Aorta (tissue), 5 donors: ENCODE measurements around the gene CUL9. TPM values are rescaled to one million over a fixed set of nuclear protein-coding genes. Genes with fewer than 3 reads are reported as not detected.
A peak's percentile ranks its signal among the peaks of the same experiment; 100 is the strongest.

ENCODE experiments used
- ATAC-seq: fragments of 200-7000 bp; cut with Tn5 transposase; one replicate; pipeline ENCODE4 v1.9.1; 2022; ENCODE audit warnings: moderate library complexity; ENCODE audit not compliant: low FRiP score
- DNase-seq, 2 donors: peaks; one replicate each; pipeline ENCODE4 v3.0.0-alpha.2; 2020
- H3K27ac ChIP-seq, 2 donors: one replicate each; pipeline ENCODE4 v1.5.1; 2013; ENCODE audit warnings: low read length in 2 of 2, mild to moderate bottlenecking in 2 of 2, moderate library complexity in 2 of 2, control low read depth in 1 of 2, inconsistent platforms in 1 of 2, low read depth in 1 of 2
- H3K27me3 ChIP-seq, 2 donors: one replicate each; pipeline ENCODE4 v1.6.1; 2013; ENCODE audit warnings: control low read depth in 1 of 2, low read length in 1 of 2, mild to moderate bottlenecking in 1 of 2, moderate library complexity in 1 of 2; ENCODE audit not compliant: insufficient read depth in 2 of 2, control insufficient read depth in 1 of 2
- H3K36me3 ChIP-seq, 2 donors: one replicate each; pipeline ENCODE4 v1.6.1; 2013; ENCODE audit warnings: control low read depth in 1 of 2, low read length in 1 of 2, mild to moderate bottlenecking in 1 of 2; ENCODE audit not compliant: insufficient read depth in 2 of 2, control insufficient read depth in 1 of 2
- H3K4me1 ChIP-seq, 2 donors: one replicate each; pipeline ENCODE4 v1.6.1; 2013; ENCODE audit warnings: low read length in 2 of 2, control low read depth in 1 of 2, mild to moderate bottlenecking in 1 of 2, moderate library complexity in 1 of 2; ENCODE audit not compliant: insufficient read depth in 2 of 2, control insufficient read depth in 1 of 2
- H3K4me3 ChIP-seq, 2 donors: one replicate each; pipeline ENCODE4 v1.5.1; 2013; ENCODE audit warnings: low read length in 2 of 2, control low read depth in 1 of 2, mild to moderate bottlenecking in 1 of 2
- H3K9me3 ChIP-seq: one replicate; pipeline ENCODE4 v1.6.1; 2013; ENCODE audit warnings: mild to moderate bottlenecking, low read length; ENCODE audit not compliant: control insufficient read depth
- WGBS, 2 donors: extraction: QIAGEN DNeasy Blood & Tissue Kit; methylation state at CpG; one replicate each; pipeline ENCODE4 v1.1.7; 2013; 5-methylcytosine and 5-hydroxymethylcytosine counted together
- intact Hi-C, 2 donors: fragments of 100-400 bp; cut with DNase I; formaldehyde crosslinking; loops; one replicate each; pipeline versions ENCODE4 v1.14.2 to v1.15.0; 2022
- polyA plus RNA-seq, 2 donors: library from polyadenylated mRNA; stranded (reverse); fragments of 200-250 nt; gene quantifications; one replicate each; pipeline ENCODE4 v1.2.3, GENCODE V29; 2013
- total RNA-seq, 2 donors: library from RNA; stranded (reverse); fragmentation: NEBNext Ultra II Directional; extraction: Animal tissue kit (Norgen Biotek cat#: 25700); gene quantifications; one replicate each; pipeline ENCODE4 v1.2.1, GENCODE V29; 2021
- donor health status: healthy with polysubstance abuse.
- donor health status: Bipolar disorder and iron deficiency.
- donor health status: DM: no; HTN: no; CAD: no.
- donor health status: DM: no; HTN: no; CAD: no.
- donor health status: DM: yes; HTN: yes; CAD: no.

Gene CUL9
- total and polyA plus RNA-seq, 4 donors, result 8.1 to 106 (median 43.6) TPM

- Histone ChIP-seq H3K27me3 (no peaks in the 10 kb centered on the region), H3K27ac (no peak overlapping the region), H3K36me3 (no peaks in the 10 kb centered on the region), H3K4me3 (no peak overlapping the region), H3K4me1 (no peaks in the 10 kb centered on the region), H3K9me3 (no peaks in the 10 kb centered on the region)
- DNase-seq (peak in 1 of 2 donors; percentile 41), ATAC-seq (no peak)
- WGBS, 2 donors, result 94 to 95% methylated on average over 11 of the region's 11 CpGs
- intact Hi-C loops, result no loop called here
Observed at GRCh38 chr6:43226192-43226851, 44.3 kb downstream of the CUL9 start.

- H3K4me1 ChIP-seq, result no peaks in the 10 kb centered on the region
- no peaks in the 10 kb centered on the region for H3K9me3 ChIP-seq
- ATAC-seq (peak; percentile 94), DNase-seq (peak; percentile 79 to 93)
- peak within 1 kb of the TSS; percentile 32 to 50 for H3K4me3 ChIP-seq
- WGBS, 2 donors, result 3% methylated on average over 74 to 82 of the region's 82 CpGs
- no peaks in the 10 kb centered on the region for H3K36me3 ChIP-seq
- H3K27ac ChIP-seq, result no peak within 1 kb of the TSS
- intact Hi-C loops, result no loop called here
- no peaks in the 10 kb centered on the region for H3K27me3 ChIP-seq
Observed at GRCh38 chr6:43228951-43229802, 47.2 kb downstream of the CUL9 start, which contains the start of gene DNPH1. Gene DNPH1 (minus strand): TSS chr6:43229481. CDS start chr6:43229456, 25 bp downstream.

- no peak overlapping the region for H3K27ac ChIP-seq
- DNase-seq (no peak), ATAC-seq (no peak)
- H3K36me3 ChIP-seq, result no peaks in the 10 kb centered on the region
- no peaks in the 10 kb centered on the region for H3K27me3 ChIP-seq
- WGBS, 2 donors, result 76 to 78% methylated on average over 17 of the region's 17 CpGs
- H3K4me3 ChIP-seq, result no peak overlapping the region
- intact Hi-C loops, result loop anchor here in 1 of 2 donors (10.0 kb wide), 1 partner anchor 275 kb away; no protein-coding TSS in a partner anchor
- no peaks in the 10 kb centered on the region for H3K4me1 ChIP-seq
- H3K9me3 ChIP-seq, result no peaks in the 10 kb centered on the region
Observed at GRCh38 chr6:43229803-43230620, 48.0 kb downstream of the CUL9 start.

GRCh38 chr6:43231053-43231452 is 49.1 kb downstream of the CUL9 start:
- Histone ChIP-seq H3K27ac (no peak overlapping the region), H3K4me1 (no peaks in the 10 kb centered on the region), H3K4me3 (no peak overlapping the region), H3K27me3 (no peaks in the 10 kb centered on the region), H3K9me3 (no peaks in the 10 kb centered on the region), H3K36me3 (no peaks in the 10 kb centered on the region)
- intact Hi-C loops, result loop anchor here in 1 of 2 donors (10.0 kb wide), 1 partner anchor 274 kb away; no protein-coding TSS in a partner anchor
- DNase-seq, result peak in 1 of 2 donors; percentile 0
- no peak for ATAC-seq
- 84 to 87% methylated on average over 4 of the region's 4 CpGs for WGBS, 2 donors

GRCh38 chr6:43231735-43232450 is 49.9 kb downstream of the CUL9 start:
- Histone ChIP-seq H3K27ac (no peak overlapping the region), H3K36me3 (no peaks in the 10 kb centered on the region), H3K9me3 (no peaks in the 10 kb centered on the region), H3K4me3 (no peak overlapping the region), H3K27me3 (no peaks in the 10 kb centered on the region), H3K4me1 (no peaks in the 10 kb centered on the region)
- intact Hi-C loops, result loop anchor here in 1 of 2 donors (10.0 kb wide), 1 partner anchor 273 kb away; no protein-coding TSS in a partner anchor
- DNase-seq, result peak in 1 of 2 donors; percentile 5
- WGBS, 2 donors, result 68 to 75% methylated on average over 3 of the region's 3 CpGs
- no peak for ATAC-seq

GRCh38 chr6:43235841-43236240 is 53.8 kb downstream of the CUL9 start:
- intact Hi-C loops, result loop anchor here in 1 of 2 donors (10.0 kb wide), 1 partner anchor 269 kb away; no protein-coding TSS in a partner anchor
- H3K9me3 ChIP-seq, result no peaks in the 10 kb centered on the region
- no peak overlapping the region for H3K4me3 ChIP-seq
- WGBS, 2 donors, result 83 to 93% methylated on average over 2 of the region's 2 CpGs
- DNase-seq, result no peak
- ATAC-seq, result no peak
- H3K36me3 ChIP-seq, result no peaks in the 10 kb centered on the region
- H3K27me3 ChIP-seq, result no peaks in the 10 kb centered on the region
- H3K4me1 ChIP-seq, result no peaks in the 10 kb centered on the region
- no peak overlapping the region for H3K27ac ChIP-seq

GRCh38 chr6:43239054-43239453 is 57.1 kb downstream of the CUL9 start:
- Histone ChIP-seq H3K4me1 (no peaks in the 10 kb centered on the region), H3K4me3 (no peak overlapping the region), H3K36me3 (no peaks in the 10 kb centered on the region), H3K27me3 (no peaks in the 10 kb centered on the region), H3K27ac (no peak overlapping the region), H3K9me3 (no peaks in the 10 kb centered on the region)
- 69 to 74% methylated on average over 2 of the region's 2 CpGs for WGBS, 2 donors
- ATAC-seq (no peak), DNase-seq (no peak)
- intact Hi-C loops, result loop anchor here in 1 of 2 donors (10.0 kb wide), 1 partner anchor 266 kb away; no protein-coding TSS in a partner anchor

- 91 to 94% methylated on average over 1 of the region's 1 CpG for WGBS, 2 donors
- no peaks in the 10 kb centered on the region for H3K9me3 ChIP-seq
- intact Hi-C loops, result no loop called here
- H3K27me3 ChIP-seq, result no peaks in the 10 kb centered on the region
- no peak overlapping the region for H3K27ac ChIP-seq
- no peak overlapping the region for H3K4me3 ChIP-seq
- no peaks in the 10 kb centered on the region for H3K36me3 ChIP-seq
- no peaks in the 10 kb centered on the region for H3K4me1 ChIP-seq
- no peak for DNase-seq
- ATAC-seq, result no peak
Observed at GRCh38 chr6:43240950-43241349, 59.0 kb downstream of the CUL9 start.
